Measurements from ENCODE around the gene ZSCAN4.

Gene ZSCAN4, protein sequence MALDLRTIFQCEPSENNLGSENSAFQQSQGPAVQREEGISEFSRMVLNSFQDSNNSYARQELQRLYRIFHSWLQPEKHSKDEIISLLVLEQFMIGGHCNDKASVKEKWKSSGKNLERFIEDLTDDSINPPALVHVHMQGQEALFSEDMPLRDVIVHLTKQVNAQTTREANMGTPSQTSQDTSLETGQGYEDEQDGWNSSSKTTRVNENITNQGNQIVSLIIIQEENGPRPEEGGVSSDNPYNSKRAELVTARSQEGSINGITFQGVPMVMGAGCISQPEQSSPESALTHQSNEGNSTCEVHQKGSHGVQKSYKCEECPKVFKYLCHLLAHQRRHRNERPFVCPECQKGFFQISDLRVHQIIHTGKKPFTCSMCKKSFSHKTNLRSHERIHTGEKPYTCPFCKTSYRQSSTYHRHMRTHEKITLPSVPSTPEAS

GRCh38 chr19:57668635-57669034, at the start of gene ZSCAN4:
ZSCAN4 (plus strand) TSS chr19:57668935; CDS start chr19:57676146, 7,211 bp downstream.
- H3K27me3 Mint-ChIP-seq (ENCODE audit: low read depth, poor library complexity) = peaks cover 49% of the 10 kb centered on the region
- H3K9me3 Mint-ChIP-seq = no peaks in the 10 kb centered on the region
- no peak for DNase-seq
- H3K4me3 Mint-ChIP-seq = no peak within 1 kb of the TSS
- H3K27ac Mint-ChIP-seq = no peak within 1 kb of the TSS
- TF ChIP-seq, protein P1, sequence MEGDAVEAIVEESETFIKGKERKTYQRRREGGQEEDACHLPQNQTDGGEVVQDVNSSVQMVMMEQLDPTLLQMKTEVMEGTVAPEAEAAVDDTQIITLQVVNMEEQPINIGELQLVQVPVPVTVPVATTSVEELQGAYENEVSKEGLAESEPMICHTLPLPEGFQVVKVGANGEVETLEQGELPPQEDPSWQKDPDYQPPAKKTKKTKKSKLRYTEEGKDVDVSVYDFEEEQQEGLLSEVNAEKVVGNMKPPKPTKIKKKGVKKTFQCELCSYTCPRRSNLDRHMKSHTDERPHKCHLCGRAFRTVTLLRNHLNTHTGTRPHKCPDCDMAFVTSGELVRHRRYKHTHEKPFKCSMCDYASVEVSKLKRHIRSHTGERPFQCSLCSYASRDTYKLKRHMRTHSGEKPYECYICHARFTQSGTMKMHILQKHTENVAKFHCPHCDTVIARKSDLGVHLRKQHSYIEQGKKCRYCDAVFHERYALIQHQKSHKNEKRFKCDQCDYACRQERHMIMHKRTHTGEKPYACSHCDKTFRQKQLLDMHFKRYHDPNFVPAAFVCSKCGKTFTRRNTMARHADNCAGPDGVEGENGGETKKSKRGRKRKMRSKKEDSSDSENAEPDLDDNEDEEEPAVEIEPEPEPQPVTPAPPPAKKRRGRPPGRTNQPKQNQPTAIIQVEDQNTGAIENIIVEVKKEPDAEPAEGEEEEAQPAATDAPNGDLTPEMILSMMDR (IDR thresholded peaks at IDR 0.05) = no peak
- H3K36me3 Mint-ChIP-seq (ENCODE audit: low read depth) = no peaks in the 10 kb centered on the region
- H3K4me1 Mint-ChIP-seq = peaks cover 9% of the 10 kb centered on the region

- peaks cover 3% of the 10 kb centered on the region for H3K27me3 Mint-ChIP-seq (ENCODE audit: low read depth, poor library complexity)
- TF ChIP-seq, protein P1 (IDR thresholded peaks at IDR 0.05) = no peak
- peaks cover 100% of the 10 kb centered on the region for H3K36me3 Mint-ChIP-seq (ENCODE audit: low read depth)
- H3K9me3 Mint-ChIP-seq = peaks cover 100% of the 10 kb centered on the region
- H3K27ac Mint-ChIP-seq = no peak overlapping the region
- H3K4me3 Mint-ChIP-seq = peak overlapping the region; percentile 25
- no peak for DNase-seq
- H3K4me1 Mint-ChIP-seq = no peaks in the 10 kb centered on the region
These were observed 47.9 kb upstream of the ZSCAN4 start for GRCh38 chr19:57620673-57621348.

GRCh38 chr19:57623091-57623490, 45.6 kb upstream of the ZSCAN4 start:
- DNase-seq = no peak
- H3K9me3 Mint-ChIP-seq = peaks cover 100% of the 10 kb centered on the region
- H3K27me3 Mint-ChIP-seq (ENCODE audit: low read depth, poor library complexity) = peaks cover 5% of the 10 kb centered on the region
- TF ChIP-seq, protein P1 (IDR thresholded peaks at IDR 0.05) = no peak
- no peak overlapping the region for H3K4me3 Mint-ChIP-seq
- H3K4me1 Mint-ChIP-seq = no peaks in the 10 kb centered on the region
- peaks cover 98% of the 10 kb centered on the region for H3K36me3 Mint-ChIP-seq (ENCODE audit: low read depth)
- no peak overlapping the region for H3K27ac Mint-ChIP-seq

- peaks cover 19% of the 10 kb centered on the region for H3K4me1 Mint-ChIP-seq
- peaks cover 78% of the 10 kb centered on the region for H3K9me3 Mint-ChIP-seq
- H3K4me3 Mint-ChIP-seq = peak within 1 kb of the TSS; percentile 94
- peaks cover 86% of the 10 kb centered on the region for H3K36me3 Mint-ChIP-seq (ENCODE audit: low read depth)
- TF ChIP-seq, protein P1 (IDR thresholded peaks at IDR 0.05) = no peak
- peak within 1 kb of the TSS; percentile 31 for H3K27ac Mint-ChIP-seq
- peaks cover 2% of the 10 kb centered on the region for H3K27me3 Mint-ChIP-seq (ENCODE audit: low read depth, poor library complexity)
- DNase-seq = peak; percentile 92
These were observed 35.5 kb upstream of the ZSCAN4 start, which contains the start of gene ZNF211 for GRCh38 chr19:57632987-57633831. ZNF211 (plus strand) TSS chr19:57633168; CDS start chr19:57633347, 179 bp downstream.

- no peak for DNase-seq
- TF ChIP-seq, protein P1 (IDR thresholded peaks at IDR 0.05) = no peak
- Mint-ChIP-seq H3K9me3 (peaks cover 78% of the 10 kb centered on the region), H3K27ac (peak overlapping the region; percentile 31), H3K27me3 (ENCODE audit: low read depth, poor library complexity) (peaks cover 2% of the 10 kb centered on the region), H3K4me3 (peak overlapping the region; percentile 94), H3K36me3 (ENCODE audit: low read depth) (peaks cover 86% of the 10 kb centered on the region), H3K4me1 (peaks cover 19% of the 10 kb centered on the region)
These were observed 35.0 kb upstream of the ZSCAN4 start for GRCh38 chr19:57633832-57634131.

All from nephron progenitor cell (in vitro differentiated cells).